Endothelial cell of umbilical vein (primary cell): ENCODE measurements around the gene AKAP5.

Experiments
- CTCF ChIP-seq, 2 donors: IDR thresholded peaks; 1 replicate in 1 of 2; 2 replicates in 1 of 2; pipeline ENCODE4 v1.5.1; 2011; ENCODE audit warnings: low read length in 2 of 2, mild to moderate bottlenecking in 2 of 2, moderate library complexity in 2 of 2, control low read depth in 1 of 2, inconsistent platforms in 1 of 2, low read depth in 1 of 2; ENCODE audit not compliant: insufficient read depth in 1 of 2; ENCODE audit errors: extremely low read depth in 1 of 2
- EZH2 ChIP-seq: IDR thresholded peaks from 2 replicates; pipeline ENCODE4 v1.6.1; 2012; ENCODE audit warnings: borderline replicate concordance, low read depth, mild to moderate bottlenecking, moderate library complexity, low read length, inconsistent platforms; ENCODE audit not compliant: severe bottlenecking
- FOS ChIP-seq: IDR thresholded peaks from 2 replicates; pipeline ENCODE4 v1.6.1; 2011; ENCODE audit warnings: mild to moderate bottlenecking, low read length, moderate library complexity, borderline replicate concordance; ENCODE audit not compliant: insufficient read depth
- GATA2 ChIP-seq: IDR thresholded peaks from 2 replicates; pipeline ENCODE4 v1.7.0; 2011; ENCODE audit warnings: low read depth, mild to moderate bottlenecking, moderate library complexity, mixed read lengths, low read length; ENCODE audit not compliant: insufficient read length, insufficient read depth
- JUN ChIP-seq: IDR thresholded peaks from 2 replicates; pipeline ENCODE4 v1.6.1; 2011; ENCODE audit warnings: borderline replicate concordance, low read depth; ENCODE audit not compliant: insufficient read length, insufficient read depth
- MYC ChIP-seq: IDR thresholded peaks from one replicate; pipeline ENCODE4 v1.6.1; 2011; ENCODE audit warnings: mild to moderate bottlenecking, low read depth, low read length
- POLR2A ChIP-seq: IDR thresholded peaks from 2 replicates; pipeline ENCODE4 v1.6.1; 2012; ENCODE audit warnings: low read depth, mild to moderate bottlenecking, control low read depth, low read length
- POLR2AphosphoS5 ChIP-seq: IDR thresholded peaks from 2 replicates; pipeline ENCODE4 v1.6.1; 2012; ENCODE audit warnings: low read depth, mild to moderate bottlenecking, control low read depth, low read length, moderate library complexity; ENCODE audit not compliant: insufficient read depth
- TF ChIP-seq, protein P1 (sequence below): IDR thresholded peaks from 2 replicates; pipeline ENCODE4 v1.6.1; 2011; ENCODE audit not compliant: insufficient read depth, insufficient read length

- no peak for TF ChIP-seq CTCF (IDR thresholded peaks at IDR 0.05; ENCODE audit: extremely low read depth in 1 of 2, insufficient read depth in 1 of 2, low read depth in 1 of 2, low read length in 2 of 2)
- TF ChIP-seq, protein P1, sequence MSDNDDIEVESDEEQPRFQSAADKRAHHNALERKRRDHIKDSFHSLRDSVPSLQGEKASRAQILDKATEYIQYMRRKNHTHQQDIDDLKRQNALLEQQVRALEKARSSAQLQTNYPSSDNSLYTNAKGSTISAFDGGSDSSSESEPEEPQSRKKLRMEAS = no peak
- TF ChIP-seq JUN = no peak
- no peak for TF ChIP-seq EZH2
- TF ChIP-seq POLR2AphosphoS5 = no peak
- no peak for TF ChIP-seq POLR2A
- no peak for TF ChIP-seq FOS
- no peak for TF ChIP-seq MYC
- TF ChIP-seq GATA2 = no peak
Observed at GRCh38 chr14:64416348-64416932, 48.9 kb upstream of the AKAP5 start.
